LHCN-M2 (cell line): ENCODE results near the gene DQX1. TPM values are rescaled to one million over a fixed set of nuclear protein-coding genes. Genes with fewer than 3 reads are reported as not detected.
"Not testable (repeated sequence)": the region's sequence is repeated elsewhere in the genome, so short reads cannot be mapped to it uniquely, and the experiment has no call there.

Experiments used
- DNase-seq: peaks from one replicate; pipeline ENCODE4 v3.0.0-alpha.2; 2012; ENCODE audit warnings: low read depth
- polyA plus RNA-seq: library from polyadenylated mRNA; unstranded; fragments of >200 nt; gene quantifications from one replicate; pipeline ENCODE4 v1.2.1, GENCODE V29; 2012; ENCODE audit warnings: missing spikeins
- total RNA-seq: library from RNA; depleted of rRNA; stranded (reverse); fragments of >200 nt; gene quantifications from 2 replicates; pipeline ENCODE4 v1.2.3, GENCODE V29; 2014; rRNA removed

The DQX1 gene, protein sequence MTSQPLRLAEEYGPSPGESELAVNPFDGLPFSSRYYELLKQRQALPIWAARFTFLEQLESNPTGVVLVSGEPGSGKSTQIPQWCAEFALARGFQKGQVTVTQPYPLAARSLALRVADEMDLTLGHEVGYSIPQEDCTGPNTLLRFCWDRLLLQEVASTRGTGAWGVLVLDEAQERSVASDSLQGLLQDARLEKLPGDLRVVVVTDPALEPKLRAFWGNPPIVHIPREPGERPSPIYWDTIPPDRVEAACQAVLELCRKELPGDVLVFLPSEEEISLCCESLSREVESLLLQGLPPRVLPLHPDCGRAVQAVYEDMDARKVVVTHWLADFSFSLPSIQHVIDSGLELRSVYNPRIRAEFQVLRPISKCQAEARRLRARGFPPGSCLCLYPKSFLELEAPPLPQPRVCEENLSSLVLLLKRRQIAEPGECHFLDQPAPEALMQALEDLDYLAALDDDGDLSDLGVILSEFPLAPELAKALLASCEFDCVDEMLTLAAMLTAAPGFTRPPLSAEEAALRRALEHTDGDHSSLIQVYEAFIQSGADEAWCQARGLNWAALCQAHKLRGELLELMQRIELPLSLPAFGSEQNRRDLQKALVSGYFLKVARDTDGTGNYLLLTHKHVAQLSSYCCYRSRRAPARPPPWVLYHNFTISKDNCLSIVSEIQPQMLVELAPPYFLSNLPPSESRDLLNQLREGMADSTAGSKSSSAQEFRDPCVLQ
- total RNA-seq, result not detected in 2 replicates
- not detected for polyA plus RNA-seq

DNA sequence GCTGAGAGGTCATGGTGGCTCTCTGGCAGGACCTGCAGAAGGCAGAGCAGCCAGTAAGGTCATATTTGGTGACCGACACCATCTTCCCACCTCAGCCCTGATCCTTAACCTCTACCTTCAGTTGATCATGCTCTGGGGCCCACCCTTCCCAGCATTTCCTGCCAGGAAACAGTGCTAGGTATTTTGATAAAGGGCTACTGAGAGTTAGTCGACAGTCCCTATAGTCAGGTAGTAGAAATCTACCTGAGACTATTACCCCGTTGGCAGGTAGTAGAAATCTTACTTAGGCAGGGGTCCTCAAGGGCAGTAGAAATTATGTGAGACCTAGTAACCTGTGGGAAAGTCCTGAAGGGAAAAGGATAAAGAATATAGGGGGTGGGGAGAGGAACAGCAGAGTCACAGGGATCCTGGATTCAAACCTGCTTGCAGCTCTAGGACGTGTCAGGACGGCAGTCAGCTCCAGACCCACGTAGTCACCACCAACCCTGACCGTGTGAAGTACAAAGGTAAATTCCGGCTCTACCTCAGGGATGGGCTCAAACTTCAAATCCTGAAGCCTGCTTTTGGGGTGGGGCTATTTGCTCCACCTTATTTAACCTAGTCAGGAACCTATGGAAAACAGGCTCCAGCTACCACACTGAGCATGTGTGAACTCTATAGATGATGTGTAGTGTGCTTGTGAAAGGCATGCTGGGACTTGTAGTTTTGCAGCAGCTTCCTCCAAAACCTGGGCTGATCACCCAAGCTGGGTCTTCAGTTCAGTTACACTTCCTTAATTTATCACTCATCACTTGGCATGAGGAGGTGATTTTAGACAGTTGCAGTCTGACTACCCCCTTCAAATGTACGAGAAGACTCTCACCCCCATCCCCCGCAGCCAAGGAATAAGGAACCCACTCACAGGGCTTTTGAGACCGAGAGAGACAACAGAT is at the start of gene DQX1:
TSS of gene DQX1 (minus strand) at position 515 of the 932 bp plus-strand sequence. CDS start at position 13, 502 bp downstream.
- no peak for DNase-seq

- DNase-seq, result no peak
Measured at GRCh38 chr2:74575320-74575719, 49.3 kb upstream of the DQX1 start.

DNA sequence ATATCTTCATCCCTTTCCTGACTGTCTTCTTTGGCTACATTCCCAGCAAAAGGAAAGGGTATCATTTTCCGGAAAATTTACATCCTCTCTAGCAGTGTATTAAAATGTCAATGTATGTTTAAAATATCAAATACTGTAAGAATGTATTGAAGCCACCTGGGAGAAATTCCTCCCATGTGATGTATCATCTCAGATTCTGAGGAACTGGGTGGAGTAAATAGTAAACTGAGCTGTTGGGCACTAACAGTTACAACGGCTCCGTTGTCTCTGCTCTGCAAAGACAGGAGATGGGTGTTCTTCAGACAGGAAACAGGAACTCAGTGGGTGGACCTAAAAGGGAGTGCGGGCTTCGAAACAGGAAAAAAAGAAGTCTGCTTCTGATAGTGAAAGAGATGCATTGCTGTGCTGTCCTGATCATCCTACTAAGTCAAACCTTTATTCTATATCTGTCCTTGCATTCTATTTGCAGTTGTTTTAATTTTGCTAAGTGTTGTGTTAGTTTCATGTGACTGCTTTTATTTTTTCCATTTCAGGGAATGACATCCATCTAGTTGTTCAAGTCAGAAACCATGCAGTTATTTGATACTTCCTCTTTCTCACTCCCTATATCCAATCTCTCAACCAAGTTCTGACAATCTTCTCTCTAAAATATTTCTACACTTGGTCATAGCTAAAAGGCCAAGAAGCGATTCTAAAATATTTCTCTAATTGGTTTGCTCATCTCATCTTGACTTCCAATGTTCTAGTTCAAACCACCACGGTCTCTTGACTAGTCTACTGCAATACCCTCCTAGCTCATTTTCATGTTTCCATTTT is 47.9 kb upstream of the DQX1 start:
- DNase-seq, result peak; percentile 60

DNA sequence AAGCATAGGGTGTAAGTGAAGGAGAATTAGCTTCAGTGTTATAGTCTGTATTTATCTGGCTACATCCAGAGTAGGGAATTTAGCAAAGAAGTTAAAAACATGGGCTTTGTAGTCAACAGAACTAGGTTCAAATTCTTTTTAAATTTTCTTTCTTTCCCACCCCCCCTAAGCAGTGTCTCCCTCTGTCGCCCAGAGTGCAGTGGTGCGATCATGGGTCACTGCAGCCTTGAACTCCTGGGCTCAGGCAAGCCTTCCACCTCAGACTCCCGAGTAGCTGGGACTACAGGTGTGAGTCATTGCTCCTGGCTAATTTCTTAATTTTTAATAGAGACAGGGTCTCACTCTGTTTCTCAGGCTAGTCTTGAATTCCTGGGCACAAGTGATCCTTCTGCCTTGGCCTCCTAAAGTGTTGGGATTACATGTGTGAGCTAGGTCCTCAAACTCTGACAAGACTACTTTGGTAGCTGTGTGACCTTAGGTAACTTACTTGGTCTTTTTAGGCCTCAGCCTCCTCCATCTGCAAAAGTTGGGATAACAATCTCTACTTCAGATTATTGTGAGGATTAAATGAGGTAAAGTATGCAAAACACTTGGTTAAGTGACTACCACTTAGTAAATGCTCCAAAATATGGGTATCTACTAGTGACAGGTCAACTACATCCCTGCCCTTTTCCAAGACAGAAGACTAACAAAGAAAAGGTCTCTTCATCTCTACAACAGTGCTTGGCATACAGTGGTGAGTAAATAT is 46.3 kb upstream of the DQX1 start:
- no peak for DNase-seq

- DNase-seq, result no peak
Measured at GRCh38 chr2:74571058-74571457, 45.0 kb upstream of the DQX1 start.

- DNase-seq, result no peak
Measured at GRCh38 chr2:74569686-74570085, 43.7 kb upstream of the DQX1 start.

GRCh38 chr2:74567881-74568280 is 41.9 kb upstream of the DQX1 start:
- peak; percentile 78 for DNase-seq

- DNase-seq, result peak; percentile 85
Measured at GRCh38 chr2:74566754-74567085, 40.7 kb upstream of the DQX1 start.

GRCh38 chr2:74566076-74566753 is 40.2 kb upstream of the DQX1 start:
- DNase-seq, result no peak

DNA sequence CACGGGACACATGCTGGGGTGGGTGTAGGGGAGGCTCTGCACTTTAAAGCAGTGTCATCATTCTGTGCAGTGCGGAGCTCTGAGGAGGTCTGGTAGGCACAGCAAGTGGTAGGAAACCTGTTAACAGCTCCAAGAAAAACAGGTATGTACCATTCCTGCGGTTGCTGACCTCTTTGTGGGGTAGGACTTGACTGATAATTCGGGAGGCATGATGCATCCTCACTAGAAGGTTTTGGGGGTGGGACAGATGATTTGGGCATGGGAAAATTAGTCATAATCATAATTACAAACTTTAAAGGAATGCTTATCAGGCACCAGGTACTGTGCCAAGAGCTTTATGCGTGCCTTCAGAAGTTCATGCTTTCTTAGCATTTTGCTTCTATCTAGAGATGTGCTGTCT is 38.2 kb upstream of the DQX1 start:
- no peak for DNase-seq

- no peak for DNase-seq
Measured at GRCh38 chr2:74562126-74562775, 36.2 kb upstream of the DQX1 start.

GRCh38 chr2:74561022-74561421 is 35.0 kb upstream of the DQX1 start:
- not testable (repeated sequence) for DNase-seq

DNA sequence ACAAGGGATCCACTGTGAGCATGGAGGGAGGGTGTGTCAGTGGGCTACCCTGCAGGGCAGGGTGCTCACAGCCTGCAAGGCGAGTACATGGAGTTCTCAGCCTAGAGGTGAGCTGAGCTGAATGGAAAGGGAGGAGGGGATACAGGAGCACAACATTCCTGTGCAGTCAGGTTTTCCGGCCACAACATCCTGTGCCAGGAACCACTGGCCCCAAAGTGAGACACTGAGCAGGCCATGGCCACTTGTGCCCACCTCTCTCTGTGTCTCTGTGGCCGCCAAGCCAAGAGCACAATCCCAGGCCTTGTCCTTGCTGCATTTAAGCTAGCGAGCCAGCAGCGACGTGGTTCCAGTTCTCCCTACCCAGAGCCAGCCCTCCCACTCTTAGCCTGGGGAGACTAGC is 34.6 kb upstream of the DQX1 start:
- no peak for DNase-seq

- no peak for DNase-seq
Measured at GRCh38 chr2:74559912-74560311, 33.9 kb upstream of the DQX1 start.

- DNase-seq, result no peak
Measured at GRCh38 chr2:74558284-74559230, 32.5 kb upstream of the DQX1 start.

- no peak for DNase-seq
Measured at GRCh38 chr2:74556831-74557370, 30.9 kb upstream of the DQX1 start.

DNA sequence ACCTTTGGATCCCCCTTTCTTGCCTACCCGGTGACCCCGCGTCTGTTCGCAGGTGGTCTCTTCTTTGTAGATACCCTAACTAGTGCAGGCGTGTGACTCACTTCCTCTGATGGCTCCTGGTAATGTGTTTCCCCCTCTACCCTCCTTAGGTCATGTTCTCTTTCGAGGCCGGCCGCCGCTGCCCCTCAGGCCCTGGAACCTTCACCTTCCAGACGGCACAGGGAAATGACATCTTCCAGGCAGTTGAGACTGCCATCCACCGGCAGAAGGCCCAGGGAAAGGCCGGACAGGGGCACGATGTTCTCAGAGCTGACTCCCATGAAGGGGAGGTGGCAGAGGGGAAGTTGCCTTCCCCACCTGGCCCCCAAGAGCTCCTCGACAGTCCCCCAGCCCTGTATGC is 30.1 kb upstream of the DQX1 start:
- DNase-seq, result no peak

- DNase-seq, result no peak
Measured at GRCh38 chr2:74555610-74556103, 29.6 kb upstream of the DQX1 start.
